Measurements from ENCODE around the gene TDP2. TPM values are rescaled to one million over a fixed set of nuclear protein-coding genes. Genes with fewer than 3 reads are reported as not detected.
A peak's percentile ranks its signal among the peaks of the same experiment; 100 is the strongest.
"Not testable (repeated sequence)": the region's sequence is repeated elsewhere in the genome, so short reads cannot be mapped to it uniquely, and the experiment has no call there.

TDP2 gene
- total RNA-seq, 2 experiments from 2014 or later = 63.9 to 64.6 TPM

GRCh38 chr6:24668997-24669361 is 2.3 kb upstream of the TDP2 start:
- no peaks in the 10 kb centered on the region for H3K27me3 ChIP-seq (ENCODE audit: control insufficient read depth in 1 of 2, insufficient read depth in 2 of 2, low read length in 2 of 2)
- H3K27ac Mint-ChIP-seq = no peak overlapping the region
- POLR2A ChIA-PET = interaction anchor here (0.7 to 0.8 kb wide), 2 partner anchors 53 to 89 kb away, joined by 3 read pairs; no protein-coding TSS in a partner anchor
- peaks cover 15% of the 10 kb centered on the region for H3K36me3 ChIP-seq (ENCODE audit: insufficient read depth, low read length)
- peak overlapping the region; percentile 39 for H3K4me3 Mint-ChIP-seq
- H3K36me3 Mint-ChIP-seq (ENCODE audit: low read depth) = peaks cover 54% of the 10 kb centered on the region
- DNase-seq = no peak
- ATAC-seq (ENCODE audit: poor library complexity) = no peak
- H3K9me3 ChIP-seq (ENCODE audit: control insufficient read depth in 1 of 2, insufficient read depth in 1 of 2, low read length in 2 of 2) = peaks cover 0 to 2% of the 10 kb centered on the region in 2 experiments
- H3K4me1 Mint-ChIP-seq (ENCODE audit: low read depth) = peaks cover 36% of the 10 kb centered on the region
- H3K4me3 ChIP-seq (ENCODE audit: low read length) = no peak overlapping the region
- no peak for TF ChIP-seq CTCF (IDR thresholded peaks at IDR 0.05)
- H3K4me1 ChIP-seq (ENCODE audit: insufficient read depth, low read length) = peaks cover 33% of the 10 kb centered on the region
- CTCF ChIA-PET = interaction anchor here (4.8 kb wide), 1 partner anchor 88 kb away, joined by 21 read pairs; no protein-coding TSS in a partner anchor
- no peak overlapping the region for H3K27ac ChIP-seq (ENCODE audit: low read depth in 1 of 2, low read length in 2 of 2)
- intact Hi-C loops (cut with DNase I, micrococcal nuclease) = loop anchor here in 1 of 2 experiments (1.0 to 5.0 kb wide), 2 partner anchors 51 to 103 kb away; partner anchors contain the start of gene GMNN
- no peaks in the 10 kb centered on the region for H3K9me3 Mint-ChIP-seq
- H3K27me3 Mint-ChIP-seq = no peaks in the 10 kb centered on the region

- POLR2A ChIA-PET = interaction anchor here (0.8 kb wide), 1 partner anchor 53 kb away, joined by 3 read pairs; no protein-coding TSS in a partner anchor
- peak in 1 of 14 experiments; percentile 37 for DNase-seq
- not testable (repeated sequence) for ATAC-seq (ENCODE audit: poor library complexity); H3K9me3 Mint-ChIP-seq; H3K27me3 ChIP-seq (ENCODE audit: control insufficient read depth in 1 of 2, insufficient read depth in 2 of 2, low read length in 2 of 2); H3K27ac Mint-ChIP-seq; H3K27ac ChIP-seq (ENCODE audit: low read depth in 1 of 2, low read length in 2 of 2); H3K9me3 ChIP-seq (ENCODE audit: control insufficient read depth in 1 of 2, insufficient read depth in 1 of 2, low read length in 2 of 2); H3K27me3 Mint-ChIP-seq; H3K4me3 ChIP-seq (ENCODE audit: low read length)
- Mint-ChIP-seq H3K4me3 (peak overlapping the region; percentile 39), H3K36me3 (ENCODE audit: low read depth) (peaks cover 60% of the 10 kb centered on the region), H3K4me1 (ENCODE audit: low read depth) (peaks cover 43% of the 10 kb centered on the region)
- H3K4me1 ChIP-seq (ENCODE audit: insufficient read depth, low read length) = peaks cover 33% of the 10 kb centered on the region
- H3K36me3 ChIP-seq (ENCODE audit: insufficient read depth, low read length) = peaks cover 21% of the 10 kb centered on the region
- CTCF ChIA-PET = interaction anchor here (1.7 to 4.8 kb wide), 2 partner anchors 12 to 87 kb away, joined by 3 to 21 read pairs; no protein-coding TSS in a partner anchor
- intact Hi-C loops (cut with DNase I, micrococcal nuclease) = loop anchor here in 1 of 2 experiments (1.0 to 5.0 kb wide), 2 partner anchors 52 to 104 kb away; partner anchors contain the start of gene GMNN
Observed at GRCh38 chr6:24668066-24668996, 1.6 kb upstream of the TDP2 start.

GRCh38 chr6:24667378-24667803 is 692 bp upstream of the TDP2 start:
- intact Hi-C loops (cut with DNase I, micrococcal nuclease) = loop anchor here (1.0 to 5.0 kb wide), 3 partner anchors 21 to 105 kb away; partner anchors contain the start of genes KIAA0319 (in 2 of the 2) and GMNN (in 1 of the 2)
- Histone ChIP-seq H3K9me3 (ENCODE audit: control insufficient read depth in 1 of 2, insufficient read depth in 1 of 2, low read length in 2 of 2) (no peaks in the 10 kb centered on the region), H3K4me1 (ENCODE audit: insufficient read depth, low read length) (peaks cover 33% of the 10 kb centered on the region), H3K4me3 (ENCODE audit: low read length) (peak overlapping the region; percentile 96), H3K27me3 (ENCODE audit: control insufficient read depth in 1 of 2, insufficient read depth in 2 of 2, low read length in 2 of 2) (no peaks in the 10 kb centered on the region), H3K27ac (ENCODE audit: low read depth in 1 of 2, low read length in 2 of 2) (peak overlapping the region; percentile 62 to 83), H3K36me3 (ENCODE audit: insufficient read depth, low read length) (peaks cover 30% of the 10 kb centered on the region)
- peaks cover 43% of the 10 kb centered on the region for H3K4me1 Mint-ChIP-seq (ENCODE audit: low read depth)
- peak overlapping the region; percentile 100 for H3K4me3 Mint-ChIP-seq
- POLR2A ChIA-PET = interaction anchor here (0.7 to 3.5 kb wide), 19 partner anchors 16 to 470 kb away, joined by 3 to 42 read pairs (median 4); partner anchors contain the start of genes ALDH5A1, C6orf62, GMNN and KIAA0319
- no peaks in the 10 kb centered on the region for H3K9me3 Mint-ChIP-seq
- no peaks in the 10 kb centered on the region for H3K27me3 Mint-ChIP-seq
- TF ChIP-seq CTCF (IDR thresholded peaks at IDR 0.05) = no peak
- ATAC-seq (ENCODE audit: poor library complexity) (no peak), DNase-seq (no peak)
- CTCF ChIA-PET = interaction anchor here (1.0 to 4.8 kb wide), 17 partner anchors 11 to 172 kb away, joined by 3 to 21 read pairs (median 5); partner anchors contain the start of genes ALDH5A1, C6orf62 and KIAA0319
- H3K27ac Mint-ChIP-seq = peak overlapping the region; percentile 97
- peaks cover 65% of the 10 kb centered on the region for H3K36me3 Mint-ChIP-seq (ENCODE audit: low read depth)

Data from CD4-positive, alpha-beta T cell (primary cell).